HepG2 (cell line): ENCODE results near the gene GDF9. TPM values are rescaled to one million over a fixed set of nuclear protein-coding genes. Genes with fewer than 3 reads are reported as not detected.

Source experiments
- ATAC-seq: fragments of 200-7000 bp; cut with Tn5 transposase; 3 replicates; pipeline ENCODE4 v1.9.1; 2020; ENCODE audit warnings: mild to moderate bottlenecking, moderate library complexity
- BruUV-seq: library from RNA; stranded (reverse); fragments of 400-500 nt; replicated peaks from 2 replicates; lab custom pipeline; 2021; lab: Mats Ljungman, UMichigan
- CTCF ChIA-PET: fragments of 300-600 bp; formaldehyde crosslinking; extraction: SDS; loops from one replicate; lab custom pipeline; 2021; ENCODE audit warnings: low total read pairs, inconsistent platforms, low intra/inter-chr PET ratio; lab: Yijun Ruan, JAX
- POLR2A ChIA-PET: fragments of 350-600 bp; sonication (Branson Sonifier 250); formaldehyde crosslinking; loops from one replicate; lab custom pipeline; 2020; ENCODE audit warnings: antibody characterized with exemption, inconsistent platforms; lab: Yijun Ruan, JAX
- DNase-seq: peaks from one replicate; pipeline ENCODE4 v3.0.0-alpha.2; 2015; ENCODE audit warnings: low spot score
- FAIRE-seq: peaks from 3 replicates; lab custom pipeline; 2011; peaks lifted over from hg19 to GRCh38; lab: Jason Lieb, UNC
- H2AFZ ChIP-seq: one replicate; pipeline ENCODE4 v1.6.1; 2011; ENCODE audit warnings: low read length, inconsistent platforms
- H3K27ac ChIP-seq: fragments of 300-600 bp; 3 replicates; pipeline ENCODE4 v1.8.0; 2011; ENCODE audit warnings: mixed run types, mild to moderate bottlenecking, mixed read lengths, low read length, inconsistent platforms; ENCODE audit not compliant: insufficient read depth; ENCODE audit errors: extremely low read length
- H3K27me3 ChIP-seq, 2 experiments: fragments of 200-600 bp in 1 of 2; 2 replicates in 1 of 2; 3 replicates in 1 of 2; pipeline versions ENCODE4 v1.6.0 to v1.8.0; 2011; ENCODE audit warnings: low read length in 2 of 2, mild to moderate bottlenecking in 2 of 2, moderate library complexity in 2 of 2, inconsistent platforms in 1 of 2; ENCODE audit not compliant: insufficient read depth in 2 of 2, control insufficient read depth in 1 of 2
- H3K36me3 ChIP-seq, 2 experiments: fragments of 200-600 bp in 1 of 2; replicated peaks in 1 of 2; 2 replicates in 1 of 2; 3 replicates in 1 of 2; pipeline versions ENCODE4 v1.5.1 to v1.8.0; 2011; ENCODE audit warnings: low read length in 2 of 2, inconsistent platforms in 1 of 2; ENCODE audit not compliant: insufficient read depth in 2 of 2, control insufficient read depth in 1 of 2
- H3K4me1 ChIP-seq: 2 replicates; pipeline ENCODE4 v1.5.1; 2012; ENCODE audit warnings: low read length, inconsistent platforms; ENCODE audit not compliant: insufficient read depth
- H3K4me2 ChIP-seq: 2 replicates; pipeline ENCODE4 v1.6.0; 2011; ENCODE audit warnings: low read depth, low read length, inconsistent platforms
- H3K4me3 ChIP-seq, 3 experiments: fragments of 200-600 bp in 1 of 3; sonication (generic), shearing (Covaris generic) in 1 of 3; replicated peaks in 1 of 3; 2 replicates each; pipeline ENCODE4 v1.5.1; 2011 to 2016; ENCODE audit warnings: low read length in 3 of 3, inconsistent platforms in 2 of 3, low read depth in 2 of 3, mild to moderate bottlenecking in 2 of 3, control low read depth in 1 of 3, mixed read lengths in 1 of 3; ENCODE audit not compliant: insufficient read depth in 1 of 3
- H3K79me2 ChIP-seq: one replicate; pipeline ENCODE4 v1.6.1; 2011; ENCODE audit warnings: low read length, inconsistent platforms; ENCODE audit not compliant: insufficient read depth
- H3K9ac ChIP-seq: 2 replicates; pipeline ENCODE4 v1.6.0; 2011; ENCODE audit warnings: mild to moderate bottlenecking, low read depth, low read length, inconsistent platforms; ENCODE audit not compliant: insufficient read depth
- H3K9me3 ChIP-seq: 2 replicates; pipeline ENCODE4 v1.5.1; 2012; ENCODE audit warnings: mild to moderate bottlenecking, low read length
- H4K20me1 ChIP-seq: 2 replicates; pipeline ENCODE4 v1.6.0; 2011; ENCODE audit warnings: inconsistent platforms, mild to moderate bottlenecking, low read length, moderate library complexity; ENCODE audit not compliant: insufficient read depth
- FOSL2 ChIP-seq: sonication (generic); formaldehyde crosslinking; IDR thresholded peaks from 2 replicates; pipeline ENCODE4 v1.4.0; 2020; ENCODE audit warnings: missing genetic modification reagents
- KLF15 ChIP-seq: sonication (generic); formaldehyde crosslinking; IDR thresholded peaks from 2 replicates; pipeline ENCODE4 v1.8.1; 2023; ENCODE audit warnings: borderline replicate concordance, mild to moderate bottlenecking, inconsistent platforms, missing genetic modification reagents, mixed read lengths
- NCOR1 ChIP-seq: fragments of 200-600 bp; sonication (generic); IDR thresholded peaks from 2 replicates; pipeline ENCODE4 v1.7.0; 2017; ENCODE audit warnings: antibody characterized with exemption, low read length, borderline replicate concordance
- NKX3-1 ChIP-seq: sonication (generic); formaldehyde crosslinking; IDR thresholded peaks from 2 replicates; pipeline ENCODE4 v1.5.0; 2020; ENCODE audit warnings: missing genetic modification reagents
- PHF8 ChIP-seq: sonication (generic); formaldehyde crosslinking; IDR thresholded peaks from 2 replicates; pipeline ENCODE4 v1.5.0; 2020; ENCODE audit warnings: missing genetic modification reagents
- RFX3 ChIP-seq: IDR thresholded peaks from 2 replicates; pipeline ENCODE4 v1.6.1; 2016; ENCODE audit warnings: missing biosample characterization, missing genetic modification reagents
- SATB2 ChIP-seq: sonication (generic); formaldehyde crosslinking; IDR thresholded peaks from 2 replicates; pipeline ENCODE4 v1.5.0; 2020; ENCODE audit warnings: missing genetic modification reagents
- ZBTB3 ChIP-seq: sonication (generic); formaldehyde crosslinking; IDR thresholded peaks from 2 replicates; pipeline ENCODE4 v1.4.0; 2020; ENCODE audit warnings: low read depth, mild to moderate bottlenecking, moderate library complexity, missing genetic modification reagents, borderline replicate concordance
- ZNF224 ChIP-seq: sonication (generic); formaldehyde crosslinking; IDR thresholded peaks from 2 replicates; pipeline ENCODE4 v1.5.0; 2020; ENCODE audit warnings: mild to moderate bottlenecking, missing genetic modification reagents
- ZNF337 ChIP-seq: sonication (generic); formaldehyde crosslinking; IDR thresholded peaks from 2 replicates; pipeline ENCODE4 v1.5.1; 2020; ENCODE audit warnings: missing genetic modification reagents, low read depth, mild to moderate bottlenecking, borderline replicate concordance
- ZNF501 ChIP-seq: sonication (generic); formaldehyde crosslinking; IDR thresholded peaks from 2 replicates; pipeline ENCODE4 v1.5.1; 2020; ENCODE audit warnings: mild to moderate bottlenecking, moderate library complexity, missing genetic modification reagents
- ZNF773 ChIP-seq: sonication (generic); formaldehyde crosslinking; IDR thresholded peaks from 2 replicates; pipeline ENCODE4 v1.4.0; 2020; ENCODE audit warnings: missing genetic modification reagents, borderline replicate concordance
- WGBS: methylation state at CpG from one replicate; pipeline ENCODE4 v1.1.6; 2017; ENCODE audit warnings: low lambda C conversion rate; 5-methylcytosine and 5-hydroxymethylcytosine counted together
- in situ Hi-C: cut with HindIII; loops from 2 replicates; pipeline ENCODE4 v1.10.0; 2017; ENCODE audit warnings: low pct_unique_long_range_greater_than_20kb; ENCODE audit not compliant: extremely low pct_ligation_motif_present
- intact Hi-C: fragments of 100-400 bp; cut with micrococcal nuclease; formaldehyde crosslinking; loops from one replicate; pipeline ENCODE4 v1.10.0; 2022; ENCODE audit not compliant: unreplicated experiment
- polyA plus RNA-seq, 8 experiments: library from polyadenylated mRNA; depleted of rRNA in 3 of 8; stranded (reverse) in 7 of 8; unstranded in 1 of 8; fragments of >200 nt; fragmentation: Illumina TruSeq in 4 of 8; extraction: Trizol in 4 of 8; gene quantifications; 2 replicates each; pipeline versions ENCODE4 v1.2.1 to v1.2.3, GENCODE V29; 2011 to 2016; ENCODE audit warnings: low read depth in 4 of 8, missing spikeins in 1 of 8, mixed read lengths in 1 of 8; ENCODE audit not compliant: insufficient read depth in 1 of 8
- total RNA-seq, 5 experiments: library from RNA; depleted of rRNA; stranded (reverse); fragments of >200 nt; fragmentation: Illumina TruSeq; extraction: Trizol; gene quantifications; 2 replicates each; pipeline ENCODE4 v1.2.3, GENCODE V29; 2016; ENCODE audit warnings: low read depth in 1 of 5
- TF ChIP-seq, protein P1 (sequence below): sonication (generic); formaldehyde crosslinking; IDR thresholded peaks from 2 replicates; pipeline ENCODE4 v1.4.0; 2020; ENCODE audit warnings: missing genetic modification reagents
- TF ChIP-seq, protein P2 (sequence below): sonication (generic); formaldehyde crosslinking; IDR thresholded peaks from 2 replicates; pipeline ENCODE4 v1.5.1; 2020; ENCODE audit warnings: mild to moderate bottlenecking, missing genetic modification reagents, moderate library complexity

The GDF9 gene
- total and polyA plus RNA-seq, 2 of the 13 experiments (the other 11 are each of a cell fraction or from before 2014, with no cell fraction given) = 0.33 to 0.38 TPM

DNA sequence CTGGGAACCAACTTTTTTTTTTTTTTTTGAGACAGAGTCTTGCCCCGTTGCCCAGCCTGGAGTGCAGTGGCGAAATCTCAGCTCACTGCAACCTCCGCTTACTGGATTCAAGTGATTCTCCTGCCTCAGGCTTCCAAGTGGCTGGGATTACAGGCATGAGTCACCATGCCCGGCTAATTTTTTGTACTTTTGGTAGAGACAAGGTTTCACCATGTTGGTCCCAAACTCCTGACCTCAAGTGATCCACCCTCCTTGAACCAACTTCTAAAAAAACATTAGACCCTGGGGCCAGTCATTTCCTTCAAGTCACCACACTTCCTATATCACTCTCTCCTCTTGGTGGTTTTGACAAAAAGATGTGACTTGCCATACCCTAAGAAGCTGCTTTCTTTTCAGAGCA, 25.0 kb downstream of the GDF9 start:
- TF ChIP-seq NCOR1 (no peak), ZNF224 (CRISPR knock-in tag) (no peak), ZNF501 (peak; percentile 20; the same call in 1 of the 2 replicates), NKX3-1 (CRISPR knock-in tag) (no peak), RFX3 (no peak), FOSL2 (peak; percentile 48; the same call in 1 of the 2 replicates), ZNF773 (CRISPR knock-in tag) (no peak), SATB2 (no peak), PHF8 (CRISPR knock-in tag) (no peak), ZNF337 (CRISPR knock-in tag) (no peak), KLF15 (CRISPR knock-in tag) (no peak), ZBTB3 (CRISPR knock-in tag) (no peak)
- TF ChIP-seq, protein P1, sequence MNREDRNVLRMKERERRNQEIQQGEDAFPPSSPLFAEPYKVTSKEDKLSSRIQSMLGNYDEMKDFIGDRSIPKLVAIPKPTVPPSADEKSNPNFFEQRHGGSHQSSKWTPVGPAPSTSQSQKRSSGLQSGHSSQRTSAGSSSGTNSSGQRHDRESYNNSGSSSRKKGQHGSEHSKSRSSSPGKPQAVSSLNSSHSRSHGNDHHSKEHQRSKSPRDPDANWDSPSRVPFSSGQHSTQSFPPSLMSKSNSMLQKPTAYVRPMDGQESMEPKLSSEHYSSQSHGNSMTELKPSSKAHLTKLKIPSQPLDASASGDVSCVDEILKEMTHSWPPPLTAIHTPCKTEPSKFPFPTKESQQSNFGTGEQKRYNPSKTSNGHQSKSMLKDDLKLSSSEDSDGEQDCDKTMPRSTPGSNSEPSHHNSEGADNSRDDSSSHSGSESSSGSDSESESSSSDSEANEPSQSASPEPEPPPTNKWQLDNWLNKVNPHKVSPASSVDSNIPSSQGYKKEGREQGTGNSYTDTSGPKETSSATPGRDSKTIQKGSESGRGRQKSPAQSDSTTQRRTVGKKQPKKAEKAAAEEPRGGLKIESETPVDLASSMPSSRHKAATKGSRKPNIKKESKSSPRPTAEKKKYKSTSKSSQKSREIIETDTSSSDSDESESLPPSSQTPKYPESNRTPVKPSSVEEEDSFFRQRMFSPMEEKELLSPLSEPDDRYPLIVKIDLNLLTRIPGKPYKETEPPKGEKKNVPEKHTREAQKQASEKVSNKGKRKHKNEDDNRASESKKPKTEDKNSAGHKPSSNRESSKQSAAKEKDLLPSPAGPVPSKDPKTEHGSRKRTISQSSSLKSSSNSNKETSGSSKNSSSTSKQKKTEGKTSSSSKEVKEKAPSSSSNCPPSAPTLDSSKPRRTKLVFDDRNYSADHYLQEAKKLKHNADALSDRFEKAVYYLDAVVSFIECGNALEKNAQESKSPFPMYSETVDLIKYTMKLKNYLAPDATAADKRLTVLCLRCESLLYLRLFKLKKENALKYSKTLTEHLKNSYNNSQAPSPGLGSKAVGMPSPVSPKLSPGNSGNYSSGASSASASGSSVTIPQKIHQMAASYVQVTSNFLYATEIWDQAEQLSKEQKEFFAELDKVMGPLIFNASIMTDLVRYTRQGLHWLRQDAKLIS = no peak
- TF ChIP-seq, protein P2, sequence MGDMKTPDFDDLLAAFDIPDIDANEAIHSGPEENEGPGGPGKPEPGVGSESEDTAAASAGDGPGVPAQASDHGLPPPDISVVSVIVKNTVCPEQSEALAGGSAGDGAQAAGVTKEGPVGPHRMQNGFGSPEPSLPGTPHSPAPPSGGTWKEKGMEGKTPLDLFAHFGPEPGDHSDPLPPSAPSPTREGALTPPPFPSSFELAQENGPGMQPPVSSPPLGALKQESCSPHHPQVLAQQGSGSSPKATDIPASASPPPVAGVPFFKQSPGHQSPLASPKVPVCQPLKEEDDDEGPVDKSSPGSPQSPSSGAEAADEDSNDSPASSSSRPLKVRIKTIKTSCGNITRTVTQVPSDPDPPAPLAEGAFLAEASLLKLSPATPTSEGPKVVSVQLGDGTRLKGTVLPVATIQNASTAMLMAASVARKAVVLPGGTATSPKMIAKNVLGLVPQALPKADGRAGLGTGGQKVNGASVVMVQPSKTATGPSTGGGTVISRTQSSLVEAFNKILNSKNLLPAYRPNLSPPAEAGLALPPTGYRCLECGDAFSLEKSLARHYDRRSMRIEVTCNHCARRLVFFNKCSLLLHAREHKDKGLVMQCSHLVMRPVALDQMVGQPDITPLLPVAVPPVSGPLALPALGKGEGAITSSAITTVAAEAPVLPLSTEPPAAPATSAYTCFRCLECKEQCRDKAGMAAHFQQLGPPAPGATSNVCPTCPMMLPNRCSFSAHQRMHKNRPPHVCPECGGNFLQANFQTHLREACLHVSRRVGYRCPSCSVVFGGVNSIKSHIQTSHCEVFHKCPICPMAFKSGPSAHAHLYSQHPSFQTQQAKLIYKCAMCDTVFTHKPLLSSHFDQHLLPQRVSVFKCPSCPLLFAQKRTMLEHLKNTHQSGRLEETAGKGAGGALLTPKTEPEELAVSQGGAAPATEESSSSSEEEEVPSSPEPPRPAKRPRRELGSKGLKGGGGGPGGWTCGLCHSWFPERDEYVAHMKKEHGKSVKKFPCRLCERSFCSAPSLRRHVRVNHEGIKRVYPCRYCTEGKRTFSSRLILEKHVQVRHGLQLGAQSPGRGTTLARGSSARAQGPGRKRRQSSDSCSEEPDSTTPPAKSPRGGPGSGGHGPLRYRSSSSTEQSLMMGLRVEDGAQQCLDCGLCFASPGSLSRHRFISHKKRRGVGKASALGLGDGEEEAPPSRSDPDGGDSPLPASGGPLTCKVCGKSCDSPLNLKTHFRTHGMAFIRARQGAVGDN (CRISPR knock-in tag) = no peak
- TF ChIP-seq, all 625 proteins: peak for 2
- ATAC-seq (no peak), FAIRE-seq (no peak), DNase-seq (no peak)
- peak overlapping the region; percentile 98 for H3K27ac ChIP-seq
- H3K27me3 ChIP-seq = no peaks in the 10 kb centered on the region
- H3K4me1 ChIP-seq = peaks cover 76% of the 10 kb centered on the region
- in situ Hi-C loops = no loop called here
- H2AFZ ChIP-seq = no peak overlapping the region
- no peaks in the 10 kb centered on the region for H3K9me3 ChIP-seq
- CTCF ChIA-PET = no interaction called here
- H3K9ac ChIP-seq = no peak overlapping the region
- intact Hi-C loops = no loop called here
- no peaks in the 10 kb centered on the region for H3K36me3 ChIP-seq
- no peaks in the 10 kb centered on the region for H4K20me1 ChIP-seq
- H3K79me2 ChIP-seq = no peaks in the 10 kb centered on the region
- 80% methylated on average over 4 of the region's 4 CpGs for WGBS
- H3K4me2 ChIP-seq = no peak overlapping the region
- H3K4me3 ChIP-seq = no peak overlapping the region
- POLR2A ChIA-PET = interaction anchor here (1.0 to 3.4 kb wide), 6 partner anchors 8 to 42 kb away, joined by 3 to 51 read pairs (median 12); partner anchors contain the start of gene SHROOM1
- BruUV-seq = no TSS peak
